Brain microvascular endothelial cell (primary cell): ENCODE measurements around the gene PC.

Source experiments
- DNase-seq: peaks from one replicate; pipeline ENCODE4 v3.0.0-alpha.2; 2020
- H3K27ac ChIP-seq: fragments of 250-450 bp; sonication (Bioruptor Pico); 2 replicates; pipeline ENCODE4 v1.5.1; 2020; ENCODE audit warnings: mild to moderate bottlenecking, moderate library complexity
- H3K27me3 ChIP-seq: fragments of 250-450 bp; sonication (Bioruptor Pico); replicated peaks from 2 replicates; pipeline ENCODE4 v1.5.1; 2020; ENCODE audit warnings: mild to moderate bottlenecking
- H3K36me3 ChIP-seq: fragments of 250-450 bp; sonication (Bioruptor Pico); replicated peaks from 2 replicates; pipeline ENCODE4 v1.5.1; 2020; ENCODE audit warnings: mild to moderate bottlenecking
- H3K4me3 ChIP-seq: 2 replicates; pipeline ENCODE4 v1.5.1; 2011; ENCODE audit warnings: low read depth, mild to moderate bottlenecking, control low read depth, low read length, moderate library complexity
- in situ Hi-C: cut with HindIII; loops from 2 replicates; pipeline ENCODE4 v1.10.0; 2017; ENCODE audit warnings: low sequenced_read_pairs, low pct_ligation_motif_present
- TF ChIP-seq, protein P1 (sequence below): IDR thresholded peaks from 2 replicates; pipeline ENCODE4 v1.5.1; 2011; ENCODE audit warnings: low read depth, mild to moderate bottlenecking, moderate library complexity, low read length, control low read depth, inconsistent platforms; ENCODE audit errors: missing control alignments

PC gene

DNA sequence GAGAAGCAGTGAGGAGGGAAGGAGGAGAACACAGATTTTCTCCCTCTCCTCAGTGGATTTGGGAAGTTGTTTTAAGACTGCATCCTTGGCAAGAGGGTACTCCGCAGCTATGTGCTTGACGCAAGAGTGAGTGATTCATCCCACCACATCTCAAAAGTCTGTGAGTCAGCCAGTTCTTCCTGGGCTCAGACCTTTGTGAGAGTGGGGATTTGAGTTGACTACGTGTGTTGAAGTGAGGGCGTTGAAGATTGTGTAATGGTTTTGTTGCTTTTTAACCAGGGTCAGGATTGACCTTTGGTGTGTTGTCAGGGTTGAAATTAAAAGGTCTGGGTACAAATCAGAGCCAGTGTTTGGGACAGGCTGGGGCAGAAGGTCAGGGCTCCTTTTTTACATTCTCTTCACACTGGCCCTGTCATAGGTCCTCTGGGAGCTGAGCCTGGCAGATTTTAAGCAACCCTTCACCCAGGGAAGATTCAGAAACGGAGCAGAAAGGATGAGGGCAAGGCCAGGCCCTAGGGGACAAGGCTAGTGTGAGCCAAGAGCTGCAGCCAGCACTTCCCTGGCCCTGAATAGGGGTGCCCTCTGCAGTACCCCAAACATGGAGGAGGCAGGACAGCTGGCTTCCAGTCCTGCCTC, 12.7 kb upstream of the PC start:
- Histone ChIP-seq H3K36me3 (no peaks in the 10 kb centered on the region), H3K27me3 (no peaks in the 10 kb centered on the region), H3K4me3 (no peak overlapping the region), H3K27ac (peak overlapping the region; percentile 98)
- in situ Hi-C loops: no loop called here
- TF ChIP-seq, protein P1, sequence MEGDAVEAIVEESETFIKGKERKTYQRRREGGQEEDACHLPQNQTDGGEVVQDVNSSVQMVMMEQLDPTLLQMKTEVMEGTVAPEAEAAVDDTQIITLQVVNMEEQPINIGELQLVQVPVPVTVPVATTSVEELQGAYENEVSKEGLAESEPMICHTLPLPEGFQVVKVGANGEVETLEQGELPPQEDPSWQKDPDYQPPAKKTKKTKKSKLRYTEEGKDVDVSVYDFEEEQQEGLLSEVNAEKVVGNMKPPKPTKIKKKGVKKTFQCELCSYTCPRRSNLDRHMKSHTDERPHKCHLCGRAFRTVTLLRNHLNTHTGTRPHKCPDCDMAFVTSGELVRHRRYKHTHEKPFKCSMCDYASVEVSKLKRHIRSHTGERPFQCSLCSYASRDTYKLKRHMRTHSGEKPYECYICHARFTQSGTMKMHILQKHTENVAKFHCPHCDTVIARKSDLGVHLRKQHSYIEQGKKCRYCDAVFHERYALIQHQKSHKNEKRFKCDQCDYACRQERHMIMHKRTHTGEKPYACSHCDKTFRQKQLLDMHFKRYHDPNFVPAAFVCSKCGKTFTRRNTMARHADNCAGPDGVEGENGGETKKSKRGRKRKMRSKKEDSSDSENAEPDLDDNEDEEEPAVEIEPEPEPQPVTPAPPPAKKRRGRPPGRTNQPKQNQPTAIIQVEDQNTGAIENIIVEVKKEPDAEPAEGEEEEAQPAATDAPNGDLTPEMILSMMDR: no peak
- peak; percentile 99 for DNase-seq

GRCh38 chr11:66970371-66970806, 12.2 kb upstream of the PC start:
- no peaks in the 10 kb centered on the region for H3K27me3 ChIP-seq
- H3K4me3 ChIP-seq: no peak overlapping the region
- TF ChIP-seq, protein P1: no peak
- H3K27ac ChIP-seq: peak overlapping the region; percentile 98
- H3K36me3 ChIP-seq: no peaks in the 10 kb centered on the region
- in situ Hi-C loops: no loop called here
- DNase-seq: peak; percentile 16

DNA sequence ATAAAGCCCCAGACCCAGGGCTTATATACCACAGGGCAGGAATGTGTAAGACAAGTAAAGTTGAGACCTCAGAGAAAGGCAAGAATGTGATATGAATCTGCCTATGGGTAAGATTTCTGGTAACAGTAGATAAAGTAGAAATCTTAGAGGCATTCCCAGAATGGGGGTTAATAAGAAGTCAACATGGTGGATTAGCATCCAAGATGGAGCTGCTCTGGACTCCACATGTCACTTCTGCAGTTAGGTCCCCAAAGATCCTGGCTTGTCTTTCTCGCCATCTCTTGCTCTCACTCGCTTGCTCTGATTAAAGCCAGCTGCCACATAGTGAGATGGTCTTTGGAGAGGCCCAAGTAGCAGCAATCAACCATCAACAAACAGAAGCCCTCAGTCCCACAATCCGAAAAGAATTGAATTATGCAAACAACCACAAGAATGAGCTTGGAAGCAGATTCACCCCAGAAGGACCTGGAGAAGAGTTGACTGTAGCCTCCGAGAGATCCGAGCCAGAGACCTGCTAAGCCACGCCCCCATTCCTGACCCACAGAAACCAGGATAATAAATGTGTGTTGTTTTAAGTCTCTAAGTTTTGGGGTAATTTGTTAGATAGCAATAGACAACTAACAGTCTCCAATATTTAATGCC, 11.5 kb upstream of the PC start:
- no peaks in the 10 kb centered on the region for H3K36me3 ChIP-seq
- DNase-seq: peak; percentile 94
- H3K4me3 ChIP-seq: no peak overlapping the region
- TF ChIP-seq, protein P1: no peak
- H3K27me3 ChIP-seq: no peaks in the 10 kb centered on the region
- H3K27ac ChIP-seq: peak overlapping the region; percentile 98
- in situ Hi-C loops: no loop called here

GRCh38 chr11:66967670-66968425, 9.7 kb upstream of the PC start:
- Histone ChIP-seq H3K36me3 (no peaks in the 10 kb centered on the region), H3K27ac (peak overlapping the region; percentile 98), H3K4me3 (no peak overlapping the region), H3K27me3 (no peaks in the 10 kb centered on the region)
- in situ Hi-C loops: no loop called here
- TF ChIP-seq, protein P1: no peak
- DNase-seq: peak; percentile 71

DNA sequence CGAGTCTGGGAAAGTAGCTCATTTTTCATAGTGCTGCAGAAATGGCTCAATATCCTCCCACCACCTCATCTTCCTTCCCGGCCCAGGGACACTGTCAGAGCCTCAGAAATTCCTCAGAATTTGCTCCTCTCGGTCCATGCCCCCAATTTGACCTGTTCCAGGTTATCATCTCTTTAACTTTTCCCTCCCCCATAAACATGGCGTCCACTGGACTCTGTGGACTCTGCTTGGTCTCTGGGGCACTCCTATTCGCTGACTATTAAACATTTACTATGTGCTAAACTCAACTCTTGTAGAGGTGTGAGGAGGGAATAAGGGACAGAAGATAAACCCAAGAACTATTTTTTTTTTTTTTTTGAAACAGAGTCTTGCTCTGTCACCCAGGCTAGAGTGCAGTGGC, 8.2 kb upstream of the PC start:
- Histone ChIP-seq H3K27me3 (no peaks in the 10 kb centered on the region), H3K27ac (no peak overlapping the region), H3K36me3 (no peaks in the 10 kb centered on the region), H3K4me3 (no peak overlapping the region)
- in situ Hi-C loops: no loop called here
- TF ChIP-seq, protein P1: no peak
- no peak for DNase-seq
